Tibial artery (tissue), 4 donors: ENCODE measurements around the gene PRDM2.
"Not testable (repeated sequence)": the region's sequence is repeated elsewhere in the genome, so short reads cannot be mapped to it uniquely, and the experiment has no call there.

Source experiments
- DNase-seq, 2 donors: peaks; one replicate each; pipeline ENCODE4 v3.0.0-alpha.2; 2019
- H3K27ac ChIP-seq, 2 donors: fragments of 200-600 bp; sonication (generic) in 1 of 2; 1 replicate in 1 of 2; 2 replicates in 1 of 2; pipeline ENCODE4 v1.5.1; 2018 to 2019; ENCODE audit warnings: mild to moderate bottlenecking in 1 of 2
- H3K27me3 ChIP-seq, 2 donors: fragments of 200-600 bp; sonication (generic) in 1 of 2; one replicate each; pipeline versions ENCODE4 v1.5.1 to v1.6.0; 2016 to 2019
- H3K36me3 ChIP-seq, 3 donors: fragments of 200-600 bp; sonication (generic) in 2 of 3; one replicate each; pipeline ENCODE4 v1.5.1; 2016 to 2019; ENCODE audit warnings: mild to moderate bottlenecking in 2 of 3
- H3K4me1 ChIP-seq, 4 donors: fragments of 200-600 bp; sonication (generic) in 2 of 4; 1 replicate in 3 of 4; 2 replicates in 1 of 4; pipeline ENCODE4 v1.5.1; 2016 to 2019
- H3K4me3 ChIP-seq, 2 donors: fragments of 200-600 bp; sonication (generic) in 1 of 2; 1 replicate in 1 of 2; 2 replicates in 1 of 2; pipeline ENCODE4 v1.5.1; 2018 to 2019; ENCODE audit warnings: mild to moderate bottlenecking in 2 of 2
- H3K9me3 ChIP-seq, 3 donors: fragments of 200-600 bp; sonication (generic) in 1 of 3; one replicate each; pipeline ENCODE4 v1.5.1; 2016 to 2019
- intact Hi-C: fragments of 100-400 bp; cut with DNase I; formaldehyde crosslinking; loops from one replicate; pipeline ENCODE4 v1.15.0; 2023; ENCODE audit warnings: low total_unique reads
- TF ChIP-seq, protein P1 (sequence below), 2 experiments: fragments of 200-600 bp in 1 of 2; fragments of 450-650 bp in 1 of 2; IDR thresholded peaks; one replicate each; pipeline ENCODE4 v1.5.1; 2017 to 2019; ENCODE audit warnings: antibody characterized with exemption in 2 of 2, mild to moderate bottlenecking in 1 of 2, moderate library complexity in 1 of 2

The PRDM2 gene

DNA sequence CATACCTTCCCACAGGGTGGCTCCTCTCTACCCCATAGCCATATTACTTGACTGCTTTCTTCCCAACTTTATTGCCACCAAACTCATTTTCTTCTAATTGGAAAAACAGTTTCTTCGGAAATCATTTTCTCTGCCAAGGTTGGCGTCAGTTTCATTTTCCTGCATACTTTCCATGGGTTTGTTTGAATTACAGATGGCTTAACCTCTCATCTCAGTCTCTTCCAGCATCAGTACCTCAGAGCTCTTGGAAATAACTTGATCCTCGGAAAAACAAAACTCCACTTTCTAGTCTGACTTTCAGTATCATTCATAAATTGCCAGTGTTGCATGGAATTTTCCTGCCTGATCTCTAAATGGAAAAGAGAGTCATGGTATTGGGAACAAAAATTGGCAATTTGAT is 20.3 kb upstream of the PRDM2 start:
- intact Hi-C loops: no loop called here
- no peak for DNase-seq

DNA sequence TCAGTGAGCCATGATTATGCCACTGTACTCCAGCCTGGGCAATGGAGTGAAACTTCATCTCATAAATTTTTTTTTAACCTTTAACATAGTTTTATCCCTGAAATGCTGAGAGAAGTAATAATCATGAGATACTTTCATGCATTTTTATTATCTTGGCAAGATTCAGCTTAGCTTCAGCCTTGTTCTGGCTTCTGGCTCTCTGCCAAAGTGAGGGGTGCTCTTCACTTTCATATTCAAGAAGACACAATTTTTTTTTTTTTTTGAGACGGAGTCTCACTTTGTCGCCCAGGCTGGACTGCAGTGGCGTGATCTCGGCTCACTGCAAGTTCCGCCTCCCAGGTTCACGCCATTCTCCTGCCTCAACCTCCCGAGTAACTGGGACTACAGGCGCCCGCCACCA is 19.4 kb upstream of the PRDM2 start:
- intact Hi-C loops, H3K27ac ChIP-seq, H3K4me1 ChIP-seq, DNase-seq, H3K4me3 ChIP-seq, H3K36me3 ChIP-seq, H3K9me3 ChIP-seq: not testable (repeated sequence)
- H3K27me3 ChIP-seq: peaks cover 0 to 25% of the 10 kb centered on the region in 2 donors

More for the DNA sequence above, 20.3 kb upstream of the PRDM2 start:
- no peaks in the 10 kb centered on the region for H3K36me3 ChIP-seq
- peaks cover 0 to 22% of the 10 kb centered on the region in 2 donors for H3K27me3 ChIP-seq
- no peaks in the 10 kb centered on the region for H3K4me1 ChIP-seq
- no peaks in the 10 kb centered on the region for H3K9me3 ChIP-seq
- TF ChIP-seq, protein P1, sequence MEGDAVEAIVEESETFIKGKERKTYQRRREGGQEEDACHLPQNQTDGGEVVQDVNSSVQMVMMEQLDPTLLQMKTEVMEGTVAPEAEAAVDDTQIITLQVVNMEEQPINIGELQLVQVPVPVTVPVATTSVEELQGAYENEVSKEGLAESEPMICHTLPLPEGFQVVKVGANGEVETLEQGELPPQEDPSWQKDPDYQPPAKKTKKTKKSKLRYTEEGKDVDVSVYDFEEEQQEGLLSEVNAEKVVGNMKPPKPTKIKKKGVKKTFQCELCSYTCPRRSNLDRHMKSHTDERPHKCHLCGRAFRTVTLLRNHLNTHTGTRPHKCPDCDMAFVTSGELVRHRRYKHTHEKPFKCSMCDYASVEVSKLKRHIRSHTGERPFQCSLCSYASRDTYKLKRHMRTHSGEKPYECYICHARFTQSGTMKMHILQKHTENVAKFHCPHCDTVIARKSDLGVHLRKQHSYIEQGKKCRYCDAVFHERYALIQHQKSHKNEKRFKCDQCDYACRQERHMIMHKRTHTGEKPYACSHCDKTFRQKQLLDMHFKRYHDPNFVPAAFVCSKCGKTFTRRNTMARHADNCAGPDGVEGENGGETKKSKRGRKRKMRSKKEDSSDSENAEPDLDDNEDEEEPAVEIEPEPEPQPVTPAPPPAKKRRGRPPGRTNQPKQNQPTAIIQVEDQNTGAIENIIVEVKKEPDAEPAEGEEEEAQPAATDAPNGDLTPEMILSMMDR (IDR thresholded peaks at IDR 0.05): no peak
- H3K4me3 ChIP-seq: no peak overlapping the region
- no peak overlapping the region for H3K27ac ChIP-seq

DNA sequence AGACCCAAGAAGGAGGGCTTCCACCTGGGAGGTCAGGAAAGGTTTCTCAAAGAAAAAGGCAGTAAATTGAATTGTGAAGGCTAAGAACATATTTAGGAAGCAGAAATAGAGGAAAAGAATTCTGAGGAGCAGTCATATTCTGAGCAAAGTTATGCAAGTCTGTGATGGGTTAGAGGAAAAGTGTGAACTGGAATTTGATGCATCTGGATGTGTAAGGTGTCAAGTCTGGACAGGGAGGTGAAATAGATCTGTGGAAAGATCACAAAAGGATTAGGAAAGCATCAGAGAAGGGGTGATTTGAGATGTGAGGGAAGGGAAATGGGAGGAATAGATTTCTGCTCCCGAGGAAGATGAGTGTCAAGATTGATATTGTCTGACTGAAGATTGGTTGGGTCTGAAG is 18.1 kb upstream of the PRDM2 start:
- H3K36me3 ChIP-seq: no peaks in the 10 kb centered on the region
- no peaks in the 10 kb centered on the region for H3K4me1 ChIP-seq
- no peak overlapping the region for H3K27ac ChIP-seq
- TF ChIP-seq, protein P1 (IDR thresholded peaks at IDR 0.05): no peak
- H3K9me3 ChIP-seq: no peaks in the 10 kb centered on the region
- no peak for DNase-seq
- peaks cover 0 to 19% of the 10 kb centered on the region in 2 donors for H3K27me3 ChIP-seq
- H3K4me3 ChIP-seq: no peak overlapping the region
- intact Hi-C loops: no loop called here

DNA sequence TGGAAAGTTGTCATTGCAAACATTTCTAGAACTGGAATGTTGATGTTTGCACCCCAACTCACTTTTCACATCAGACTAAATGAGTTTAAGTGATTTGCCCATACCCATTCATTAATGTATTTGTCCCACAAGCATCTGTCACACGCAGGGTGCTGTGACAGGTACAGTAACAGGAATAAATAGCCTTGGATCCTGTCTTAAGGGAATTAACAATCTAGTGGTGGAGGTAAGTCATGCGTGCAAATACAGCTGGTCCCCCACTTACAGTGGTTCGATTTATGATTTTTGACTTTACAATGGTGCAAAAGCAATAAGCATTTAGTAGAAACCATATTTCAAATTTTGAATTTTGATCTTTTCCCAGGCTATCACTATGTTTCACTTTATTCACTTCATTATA is 17.5 kb upstream of the PRDM2 start:
- no peak overlapping the region for H3K27ac ChIP-seq
- no peaks in the 10 kb centered on the region for H3K4me1 ChIP-seq
- no peak for DNase-seq
- intact Hi-C loops: no loop called here
- TF ChIP-seq, protein P1 (IDR thresholded peaks at IDR 0.05): no peak
- no peak overlapping the region for H3K4me3 ChIP-seq
- H3K36me3 ChIP-seq: no peaks in the 10 kb centered on the region
- H3K27me3 ChIP-seq: peaks cover 0 to 23% of the 10 kb centered on the region in 2 donors
- no peaks in the 10 kb centered on the region for H3K9me3 ChIP-seq

DNA sequence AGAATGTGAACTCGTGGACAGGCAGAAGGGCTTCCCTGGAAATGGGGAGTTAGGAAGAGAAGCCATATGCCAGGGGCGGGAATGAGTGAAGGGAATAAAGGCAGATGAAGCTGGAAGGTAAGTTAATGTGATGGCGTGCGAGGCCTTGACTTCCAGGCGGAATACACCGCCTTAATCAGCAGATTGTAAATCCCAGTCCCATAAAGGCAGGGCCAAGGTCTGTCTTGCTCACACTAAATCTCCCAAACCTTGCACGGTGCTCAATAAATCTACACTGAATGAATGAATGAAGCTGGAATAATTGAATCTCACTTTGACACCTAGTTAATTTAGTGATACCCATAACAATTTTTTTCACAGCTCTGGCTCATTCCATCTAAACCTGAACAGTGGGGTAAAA is 16.8 kb upstream of the PRDM2 start:
- no peak for DNase-seq
- intact Hi-C loops: no loop called here
- TF ChIP-seq, protein P1 (IDR thresholded peaks at IDR 0.05): no peak
- Histone ChIP-seq H3K4me3 (no peak overlapping the region), H3K27ac (no peak overlapping the region), H3K9me3 (no peaks in the 10 kb centered on the region), H3K36me3 (no peaks in the 10 kb centered on the region), H3K4me1 (no peaks in the 10 kb centered on the region), H3K27me3 (peaks cover 0 to 25% of the 10 kb centered on the region in 2 donors)

DNA sequence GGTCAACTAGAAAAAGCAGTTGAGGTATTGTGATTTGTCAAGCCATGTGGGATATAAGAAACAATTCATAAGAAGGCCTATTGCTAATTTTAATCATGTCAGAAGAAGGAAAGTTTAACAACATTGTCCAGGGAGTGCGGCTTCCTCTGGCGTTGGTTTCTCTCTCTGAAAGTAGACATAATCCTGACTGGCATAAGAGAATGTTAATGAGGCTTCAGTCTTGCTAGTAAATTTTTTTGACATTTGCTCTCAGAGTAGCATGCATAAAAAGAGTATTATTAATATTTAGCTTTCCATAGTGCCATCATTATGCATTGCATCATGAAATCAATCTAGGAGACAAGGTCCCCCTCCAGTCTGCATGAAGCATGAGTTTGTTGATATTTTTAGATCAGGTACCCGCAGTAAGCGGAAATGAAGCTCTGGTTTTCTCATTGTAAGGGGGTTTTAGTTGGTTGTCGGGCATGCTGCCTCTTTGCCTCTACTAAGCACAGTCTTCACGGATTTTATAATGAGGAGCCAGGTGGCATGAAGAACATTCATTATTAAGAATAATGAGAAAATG is 12.8 kb upstream of the PRDM2 start:
- intact Hi-C loops: no loop called here
- TF ChIP-seq, protein P1 (IDR thresholded peaks at IDR 0.05): no peak
- no peaks in the 10 kb centered on the region for H3K9me3 ChIP-seq
- no peak overlapping the region for H3K4me3 ChIP-seq
- H3K4me1 ChIP-seq: no peaks in the 10 kb centered on the region
- no peak for DNase-seq
- H3K27me3 ChIP-seq: peaks cover 0 to 27% of the 10 kb centered on the region in 2 donors
- H3K36me3 ChIP-seq: no peaks in the 10 kb centered on the region
- no peak overlapping the region for H3K27ac ChIP-seq

DNA sequence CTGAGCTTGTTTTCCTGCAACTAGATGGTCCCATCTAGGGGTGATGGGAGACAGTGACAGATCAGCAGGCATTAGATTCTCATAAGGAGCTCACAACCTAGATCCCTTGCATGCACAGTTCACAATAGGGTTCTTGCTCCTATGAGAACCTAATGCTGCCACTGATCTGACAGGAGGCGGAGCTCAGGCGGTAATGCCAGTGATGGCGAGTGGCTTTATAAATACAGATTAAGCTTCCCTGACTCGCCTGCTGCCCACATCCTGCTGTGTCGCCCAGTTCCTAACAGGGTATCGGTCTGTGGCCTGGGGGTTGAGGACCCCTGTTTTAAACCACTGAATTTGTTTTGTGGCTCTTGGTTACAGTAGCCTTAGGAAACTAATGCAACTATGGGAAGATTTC is 6.9 kb upstream of the PRDM2 start:
- H3K36me3 ChIP-seq: not testable (repeated sequence)

More for the DNA sequence above, 6.9 kb upstream of the PRDM2 start:
- intact Hi-C loops, H3K4me1 ChIP-seq, H3K9me3 ChIP-seq, H3K27ac ChIP-seq, H3K4me3 ChIP-seq, DNase-seq: not testable (repeated sequence)
- peaks cover 0 to 45% of the 10 kb centered on the region in 2 donors for H3K27me3 ChIP-seq
